Mammary epithelial cell (primary cell): Measurements from ENCODE around the gene TNRC18.

Source experiments
- EZH2 ChIP-seq: IDR thresholded peaks from 2 replicates; pipeline ENCODE4 v1.6.1; 2012; ENCODE audit warnings: low read length, inconsistent platforms, borderline replicate concordance
- TF ChIP-seq, protein P1 (sequence below), 2 donors: IDR thresholded peaks in 1 of 2; conservative IDR thresholded peaks in 1 of 2; 2 replicates each; pipeline ENCODE4 v1.5.1; 2011 to 2012; ENCODE audit warnings: inconsistent platforms in 2 of 2, low read length in 2 of 2, mild to moderate bottlenecking in 2 of 2, control low read depth in 1 of 2, low read depth in 1 of 2; ENCODE audit not compliant: insufficient read depth in 1 of 2; ENCODE audit errors: extremely low read depth in 1 of 2

DNA sequence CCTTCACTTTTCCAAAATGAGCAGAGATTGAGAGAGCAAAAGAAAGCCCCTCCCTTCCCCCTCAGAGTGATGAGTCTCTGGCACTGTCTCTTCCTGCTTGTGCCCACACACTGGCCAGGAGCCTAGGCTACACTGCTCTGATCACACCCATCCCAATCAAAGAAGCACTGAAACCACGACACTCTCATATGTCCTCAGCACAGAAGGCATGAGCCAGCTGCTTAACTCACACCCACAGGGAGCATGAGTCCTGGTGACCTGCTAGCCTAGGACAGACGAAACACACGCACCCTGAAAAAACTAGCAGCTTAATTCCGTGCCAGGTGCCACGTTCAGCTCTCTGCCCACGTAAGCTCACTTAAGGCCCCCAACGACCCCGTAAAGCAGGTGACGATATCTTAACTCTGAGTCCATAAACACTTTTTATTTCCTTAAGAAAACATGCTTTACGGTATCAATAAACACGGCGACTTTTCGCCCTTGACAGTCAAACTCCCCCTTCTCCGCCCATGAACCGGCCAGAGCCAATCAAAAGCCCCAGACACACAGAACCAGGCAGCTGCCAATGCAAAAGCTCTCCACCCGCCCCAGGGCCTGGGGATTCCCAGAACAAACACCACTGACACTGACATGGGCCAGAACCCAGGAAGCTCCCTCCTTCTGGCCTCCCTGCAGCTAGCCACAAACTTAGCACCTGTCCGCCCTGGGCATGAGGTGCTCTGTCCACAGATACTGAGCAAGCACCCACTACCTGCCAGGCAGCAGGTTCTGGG, 69.0 kb downstream of the TNRC18 start:
- TF ChIP-seq, protein P1, sequence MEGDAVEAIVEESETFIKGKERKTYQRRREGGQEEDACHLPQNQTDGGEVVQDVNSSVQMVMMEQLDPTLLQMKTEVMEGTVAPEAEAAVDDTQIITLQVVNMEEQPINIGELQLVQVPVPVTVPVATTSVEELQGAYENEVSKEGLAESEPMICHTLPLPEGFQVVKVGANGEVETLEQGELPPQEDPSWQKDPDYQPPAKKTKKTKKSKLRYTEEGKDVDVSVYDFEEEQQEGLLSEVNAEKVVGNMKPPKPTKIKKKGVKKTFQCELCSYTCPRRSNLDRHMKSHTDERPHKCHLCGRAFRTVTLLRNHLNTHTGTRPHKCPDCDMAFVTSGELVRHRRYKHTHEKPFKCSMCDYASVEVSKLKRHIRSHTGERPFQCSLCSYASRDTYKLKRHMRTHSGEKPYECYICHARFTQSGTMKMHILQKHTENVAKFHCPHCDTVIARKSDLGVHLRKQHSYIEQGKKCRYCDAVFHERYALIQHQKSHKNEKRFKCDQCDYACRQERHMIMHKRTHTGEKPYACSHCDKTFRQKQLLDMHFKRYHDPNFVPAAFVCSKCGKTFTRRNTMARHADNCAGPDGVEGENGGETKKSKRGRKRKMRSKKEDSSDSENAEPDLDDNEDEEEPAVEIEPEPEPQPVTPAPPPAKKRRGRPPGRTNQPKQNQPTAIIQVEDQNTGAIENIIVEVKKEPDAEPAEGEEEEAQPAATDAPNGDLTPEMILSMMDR (conservative IDR thresholded peaks at IDR 0.05 in 1 of 2, IDR thresholded peaks at IDR 0.05 in 1 of 2; ENCODE audit: extremely low read depth in 1 of 2, insufficient read depth in 1 of 2, low read depth in 1 of 2, low read length in 2 of 2) = no peak
- TF ChIP-seq EZH2 = no peak
